ENCODE results near the gene KLK11.

DNA sequence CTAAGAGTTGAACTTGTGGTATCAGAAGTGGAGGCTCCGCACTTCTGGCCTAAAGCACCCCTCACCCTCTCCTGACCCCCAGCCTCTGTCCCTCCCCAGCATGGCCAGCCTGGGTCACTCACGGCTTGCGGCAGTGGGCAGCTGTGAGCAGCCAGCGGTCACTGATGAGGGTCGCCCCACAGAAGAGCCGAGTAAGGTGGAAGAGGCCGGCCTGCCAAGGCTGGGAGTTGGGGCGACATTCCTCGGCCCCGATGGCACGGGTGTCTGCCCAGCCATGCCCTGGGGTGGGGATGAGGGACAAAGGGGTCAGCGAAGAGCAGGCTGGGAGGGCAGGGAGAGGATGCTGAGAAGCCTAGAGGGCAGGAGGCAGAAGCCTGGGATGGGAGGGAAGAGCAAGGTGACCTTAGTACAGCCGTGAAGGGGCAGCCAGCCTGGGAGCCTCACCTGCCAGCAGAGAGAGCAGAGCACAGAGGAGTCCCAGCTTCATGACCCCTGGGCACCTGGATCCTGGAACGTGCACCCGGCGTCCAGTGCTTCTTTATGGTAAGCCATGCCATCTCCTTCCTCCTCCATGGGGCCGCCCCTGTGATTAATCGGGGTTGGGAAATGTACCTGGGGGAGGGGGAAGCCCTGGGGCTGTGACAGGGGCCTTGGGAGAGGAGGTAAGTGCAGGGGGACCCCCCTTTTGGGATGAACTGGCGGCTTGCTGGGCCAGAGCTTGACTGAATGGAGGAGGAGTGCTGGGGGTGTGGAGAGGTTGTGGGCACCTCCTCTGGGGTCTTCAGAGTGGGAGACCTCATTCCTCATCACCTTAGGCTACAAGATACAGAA lies 17.1 kb downstream of the KLK11 start:
- TF ChIP-seq, protein P1, sequence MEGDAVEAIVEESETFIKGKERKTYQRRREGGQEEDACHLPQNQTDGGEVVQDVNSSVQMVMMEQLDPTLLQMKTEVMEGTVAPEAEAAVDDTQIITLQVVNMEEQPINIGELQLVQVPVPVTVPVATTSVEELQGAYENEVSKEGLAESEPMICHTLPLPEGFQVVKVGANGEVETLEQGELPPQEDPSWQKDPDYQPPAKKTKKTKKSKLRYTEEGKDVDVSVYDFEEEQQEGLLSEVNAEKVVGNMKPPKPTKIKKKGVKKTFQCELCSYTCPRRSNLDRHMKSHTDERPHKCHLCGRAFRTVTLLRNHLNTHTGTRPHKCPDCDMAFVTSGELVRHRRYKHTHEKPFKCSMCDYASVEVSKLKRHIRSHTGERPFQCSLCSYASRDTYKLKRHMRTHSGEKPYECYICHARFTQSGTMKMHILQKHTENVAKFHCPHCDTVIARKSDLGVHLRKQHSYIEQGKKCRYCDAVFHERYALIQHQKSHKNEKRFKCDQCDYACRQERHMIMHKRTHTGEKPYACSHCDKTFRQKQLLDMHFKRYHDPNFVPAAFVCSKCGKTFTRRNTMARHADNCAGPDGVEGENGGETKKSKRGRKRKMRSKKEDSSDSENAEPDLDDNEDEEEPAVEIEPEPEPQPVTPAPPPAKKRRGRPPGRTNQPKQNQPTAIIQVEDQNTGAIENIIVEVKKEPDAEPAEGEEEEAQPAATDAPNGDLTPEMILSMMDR (IDR thresholded peaks at IDR 0.05 in 8 of 11, conservative IDR thresholded peaks at IDR 0.05 in 3 of 11), result no peak
- no peak for TF ChIP-seq POLR2A (IDR thresholded peaks at IDR 0.05)
